ENCODE results near the gene FGD4.
A peak's percentile ranks its signal among the peaks of the same experiment; 100 is the strongest.

- TF ChIP-seq MAX (IDR thresholded peaks at IDR 0.05) (peak; percentile 77), TEAD4 (IDR thresholded peaks at IDR 0.05) (peak; percentile 7; the same call in 1 of the 2 replicates), YY1 (IDR thresholded peaks at IDR 0.05; ENCODE audit: low read depth) (0 out of 2 replicates have a peak, but pooled peaks have one; percentile 34), REST (IDR thresholded peaks at IDR 0.05; ENCODE audit: low read depth) (no peak), EP300 (IDR thresholded peaks at IDR 0.05; ENCODE audit: borderline replicate concordance) (peak; percentile 58)
These were observed at the start of gene FGD4 for GRCh38 chr12:32399370-32400113.
